GM18907 (cell line): ENCODE measurements around the gene FAM228A.
"Not testable (repeated sequence)": the region's sequence is repeated elsewhere in the genome, so short reads cannot be mapped to it uniquely, and the experiment has no call there.

Experiments
- ATAC-seq: cut with Tn5 transposase; IDR thresholded peaks from one replicate; pipeline ENCODE4 v1.9.1; 2021; ENCODE audit warnings: mild to moderate bottlenecking, moderate library complexity; ENCODE audit not compliant: unreplicated experiment

FAM228A gene

GRCh38 chr2:24190503-24190902 lies 15.7 kb downstream of the FAM228A start:
- ATAC-seq = no peak

- ATAC-seq = no peak
Observed at GRCh38 chr2:24191156-24191555, 16.3 kb downstream of the FAM228A start.

- ATAC-seq = no peak
Observed at GRCh38 chr2:24191848-24192247, 17.0 kb downstream of the FAM228A start.

- ATAC-seq = not testable (repeated sequence)
Observed at GRCh38 chr2:24197213-24197612, 22.4 kb downstream of the FAM228A start.

GRCh38 chr2:24199968-24200590 lies 25.2 kb downstream of the FAM228A start:
- no peak for ATAC-seq

GRCh38 chr2:24200799-24201198 lies 25.9 kb downstream of the FAM228A start:
- ATAC-seq = no peak

GRCh38 chr2:24203029-24203786 lies 28.4 kb downstream of the FAM228A start:
- ATAC-seq = no peak

GRCh38 chr2:24203787-24204150 lies 28.9 kb downstream of the FAM228A start:
- no peak for ATAC-seq

GRCh38 chr2:24204505-24204904 lies 29.7 kb downstream of the FAM228A start:
- no peak for ATAC-seq

GRCh38 chr2:24205131-24205530 lies 30.3 kb downstream of the FAM228A start:
- no peak for ATAC-seq

GRCh38 chr2:24206242-24206641 lies 31.4 kb downstream of the FAM228A start:
- ATAC-seq = no peak

GRCh38 chr2:24206714-24207113 lies 31.9 kb downstream of the FAM228A start:
- ATAC-seq = no peak

GRCh38 chr2:24207359-24207758 lies 32.5 kb downstream of the FAM228A start:
- no peak for ATAC-seq

- no peak for ATAC-seq
Observed at GRCh38 chr2:24208490-24208889, 33.6 kb downstream of the FAM228A start.

- ATAC-seq = no peak
Observed at GRCh38 chr2:24209389-24210105, 34.7 kb downstream of the FAM228A start.

GRCh38 chr2:24210106-24210455 lies 35.2 kb downstream of the FAM228A start:
- ATAC-seq = no peak

GRCh38 chr2:24210723-24211122 lies 35.9 kb downstream of the FAM228A start:
- ATAC-seq = no peak

GRCh38 chr2:24211408-24211807 lies 36.6 kb downstream of the FAM228A start:
- no peak for ATAC-seq

- ATAC-seq = peak; percentile 83
Observed at GRCh38 chr2:24214880-24215279, 40.0 kb downstream of the FAM228A start.

- ATAC-seq = no peak
Observed at GRCh38 chr2:24220554-24221291, 45.9 kb downstream of the FAM228A start.

- no peak for ATAC-seq
Observed at GRCh38 chr2:24221343-24222050, 46.6 kb downstream of the FAM228A start.
